GM18951 (cell line): ENCODE measurements around the gene CAMKK2.
A peak's percentile ranks its signal among the peaks of the same experiment; 100 is the strongest.
"Not testable (repeated sequence)": the region's sequence is repeated elsewhere in the genome, so short reads cannot be mapped to it uniquely, and the experiment has no call there.

Experiments used
- POLR2A ChIP-seq: IDR thresholded peaks from 4 replicates; pipeline ENCODE4 v1.6.1; 2011; ENCODE audit warnings: mild to moderate bottlenecking; ENCODE audit not compliant: insufficient read length, insufficient read depth; ENCODE audit errors: extremely low read depth
- in situ Hi-C: fragments of 300-500 bp; cut with MboI; formaldehyde crosslinking; loops from one replicate; pipeline ENCODE4 v1.12.0; 2022; ENCODE audit warnings: low sequenced_read_pairs, mixed read lengths, inconsistent platforms; ENCODE audit not compliant: unreplicated experiment

The CAMKK2 gene

GRCh38 chr12:121228919-121229665, 67.4 kb downstream of the CAMKK2 start:
- in situ Hi-C loops, result no loop called here
- no peak for TF ChIP-seq POLR2A

GRCh38 chr12:121227294-121227693, 69.2 kb downstream of the CAMKK2 start:
- TF ChIP-seq POLR2A, result peak; percentile 55
- in situ Hi-C loops, result no loop called here

GRCh38 chr12:121226871-121227270, 69.6 kb downstream of the CAMKK2 start:
- in situ Hi-C loops, result not testable (repeated sequence)

- TF ChIP-seq POLR2A, result no peak
- in situ Hi-C loops, result no loop called here
Measured at GRCh38 chr12:121226399-121226798, 70.1 kb downstream of the CAMKK2 start.

- no peak for TF ChIP-seq POLR2A
- in situ Hi-C loops, result no loop called here
Measured at GRCh38 chr12:121224591-121224990, 71.9 kb downstream of the CAMKK2 start.

GRCh38 chr12:121223292-121224285, 72.9 kb downstream of the CAMKK2 start:
- TF ChIP-seq POLR2A, result no peak
- in situ Hi-C loops, result no loop called here

- in situ Hi-C loops, result no loop called here
- TF ChIP-seq POLR2A, result no peak
Measured at GRCh38 chr12:121222847-121223246, 73.7 kb downstream of the CAMKK2 start.

- in situ Hi-C loops, result no loop called here
- no peak for TF ChIP-seq POLR2A
Measured at GRCh38 chr12:121219353-121219986, 77.0 kb downstream of the CAMKK2 start.

- no peak for TF ChIP-seq POLR2A
- in situ Hi-C loops, result no loop called here
Measured at GRCh38 chr12:121218588-121219352, 77.7 kb downstream of the CAMKK2 start.

GRCh38 chr12:121217761-121218160, 78.7 kb downstream of the CAMKK2 start:
- TF ChIP-seq POLR2A, result no peak
- in situ Hi-C loops, result no loop called here

- TF ChIP-seq POLR2A, result no peak
- in situ Hi-C loops, result no loop called here
Measured at GRCh38 chr12:121217063-121217462, 79.4 kb downstream of the CAMKK2 start.

- in situ Hi-C loops, result no loop called here
- TF ChIP-seq POLR2A, result no peak
Measured at GRCh38 chr12:121216102-121216501, 80.4 kb downstream of the CAMKK2 start.

GRCh38 chr12:121214855-121215745, 81.4 kb downstream of the CAMKK2 start:
- no peak for TF ChIP-seq POLR2A
- in situ Hi-C loops, result no loop called here
